Trophoblast cell (in vitro differentiated cells and primary cell): Measurements from ENCODE around the gene PDE6B.

Source experiments
- DNase-seq, 2 donors: peaks; one replicate each; pipeline ENCODE4 v3.0.0-alpha.2; 2016
- H2AFZ ChIP-seq: 2 replicates; pipeline ENCODE4 v1.6.1; 2013; ENCODE audit warnings: low read length, moderate library complexity, mild to moderate bottlenecking; ENCODE audit not compliant: insufficient read depth, poor library complexity
- H2AK5ac ChIP-seq: 2 replicates; pipeline ENCODE4 v1.6.1; 2013; ENCODE audit warnings: mild to moderate bottlenecking, low read length
- H2BK120ac ChIP-seq: 2 replicates; pipeline ENCODE4 v1.6.1; 2013; ENCODE audit warnings: low read length, mild to moderate bottlenecking, moderate library complexity; ENCODE audit not compliant: insufficient read depth, poor library complexity
- H2BK12ac ChIP-seq: 2 replicates; pipeline ENCODE4 v1.6.1; 2013; ENCODE audit warnings: mild to moderate bottlenecking, low read length, moderate library complexity
- H2BK5ac ChIP-seq: 2 replicates; pipeline ENCODE4 v1.6.1; 2013; ENCODE audit warnings: low read length, low read depth, moderate library complexity, mild to moderate bottlenecking; ENCODE audit not compliant: poor library complexity
- H3K14ac ChIP-seq: 2 replicates; pipeline ENCODE4 v1.6.1; 2013; ENCODE audit warnings: mild to moderate bottlenecking, low read length
- H3K18ac ChIP-seq: 2 replicates; pipeline ENCODE4 v1.6.1; 2013; ENCODE audit warnings: mild to moderate bottlenecking, low read length
- H3K23ac ChIP-seq: 2 replicates; pipeline ENCODE4 v1.6.1; 2013; ENCODE audit warnings: low read length
- H3K27ac ChIP-seq: 2 replicates; pipeline ENCODE4 v1.5.1; 2013; ENCODE audit warnings: low read depth, mild to moderate bottlenecking, inconsistent platforms, low read length, moderate library complexity
- H3K27me3 ChIP-seq: 2 replicates; pipeline ENCODE4 v1.6.1; 2013; ENCODE audit warnings: inconsistent platforms, mild to moderate bottlenecking, low read length, moderate library complexity; ENCODE audit not compliant: insufficient read depth
- H3K36me3 ChIP-seq, 2 experiments: 1 replicate in 1 of 2; 2 replicates in 1 of 2; pipeline ENCODE4 v1.6.1; 2013; ENCODE audit warnings: low read length in 2 of 2, mild to moderate bottlenecking in 2 of 2, moderate library complexity in 1 of 2; ENCODE audit not compliant: insufficient read depth in 2 of 2, control insufficient read depth in 1 of 2
- H3K4ac ChIP-seq: 2 replicates; pipeline ENCODE4 v1.6.1; 2013; ENCODE audit warnings: low read depth, mild to moderate bottlenecking, low read length, moderate library complexity
- H3K4me1 ChIP-seq, 2 experiments: 1 replicate in 1 of 2; 2 replicates in 1 of 2; pipeline ENCODE4 v1.6.1; 2013; ENCODE audit warnings: low read length in 2 of 2, mild to moderate bottlenecking in 2 of 2, moderate library complexity in 1 of 2; ENCODE audit not compliant: insufficient read depth in 2 of 2, control insufficient read depth in 1 of 2
- H3K4me2 ChIP-seq: 2 replicates; pipeline ENCODE4 v1.6.1; 2013; ENCODE audit warnings: inconsistent platforms, mild to moderate bottlenecking, low read length, moderate library complexity
- H3K4me3 ChIP-seq: 2 replicates; pipeline ENCODE4 v1.5.1; 2013; ENCODE audit warnings: mild to moderate bottlenecking, low read depth, low read length, inconsistent platforms
- H3K79me1 ChIP-seq: one replicate; pipeline ENCODE4 v1.6.1; 2013; ENCODE audit warnings: low read length
- H3K79me2 ChIP-seq: 2 replicates; pipeline ENCODE4 v1.6.1; 2013; ENCODE audit warnings: low read length, mild to moderate bottlenecking; ENCODE audit not compliant: control insufficient read depth, insufficient read depth, poor library complexity
- H3K9ac ChIP-seq: 2 replicates; pipeline ENCODE4 v1.6.1; 2013; ENCODE audit warnings: mild to moderate bottlenecking, low read length
- H3K9me3 ChIP-seq: 2 replicates; pipeline ENCODE4 v1.6.1; 2013; ENCODE audit warnings: low read depth, mild to moderate bottlenecking, control low read depth, inconsistent platforms, low read length; ENCODE audit not compliant: insufficient read depth
- H4K12ac ChIP-seq: 2 replicates; pipeline ENCODE4 v1.6.1; 2013; ENCODE audit warnings: low read depth, mild to moderate bottlenecking, low read length, moderate library complexity
- H4K8ac ChIP-seq: 2 replicates; pipeline ENCODE4 v1.6.1; 2013; ENCODE audit warnings: low read depth, mild to moderate bottlenecking, low read length, moderate library complexity
- H4K91ac ChIP-seq: one replicate; pipeline ENCODE4 v1.6.1; 2013; ENCODE audit warnings: low read depth, mild to moderate bottlenecking, low read length, moderate library complexity
- WGBS: extraction: QIAGEN DNeasy Blood & Tissue Kit; methylation state at CpG from one replicate; pipeline ENCODE4 v1.1.7; 2013; ENCODE audit warnings: missing lambda C conversion rate; ENCODE audit not compliant: insufficient read length, insufficient coverage; ENCODE audit errors: extremely low coverage; 5-methylcytosine and 5-hydroxymethylcytosine counted together

The PDE6B gene

GRCh38 chr4:620851-621261 lies 4.5 kb upstream of the PDE6B start:
- H3K36me3 ChIP-seq: no peaks in the 10 kb centered on the region
- H3K14ac ChIP-seq: no peak overlapping the region
- H4K91ac ChIP-seq: no peak overlapping the region
- H2BK120ac ChIP-seq: no peak overlapping the region
- H2AFZ ChIP-seq: no peak overlapping the region
- no peak overlapping the region for H3K18ac ChIP-seq
- H3K79me1 ChIP-seq: peaks cover 4% of the 10 kb centered on the region
- peaks cover 23% of the 10 kb centered on the region in 2 experiments for H3K4me1 ChIP-seq
- H2BK12ac ChIP-seq: no peak overlapping the region
- no peaks in the 10 kb centered on the region for H3K79me2 ChIP-seq
- H3K9ac ChIP-seq: no peak overlapping the region
- H2AK5ac ChIP-seq: no peak overlapping the region
- no peak overlapping the region for H3K23ac ChIP-seq
- no peak overlapping the region for H3K4me2 ChIP-seq
- H3K9me3 ChIP-seq: no peaks in the 10 kb centered on the region
- no peak overlapping the region for H3K4ac ChIP-seq
- DNase-seq: no peak
- H3K27ac ChIP-seq: no peak overlapping the region
- no peaks in the 10 kb centered on the region for H3K27me3 ChIP-seq
- WGBS: no CpG with 5 or more reads among the region's 19 CpGs
- no peak overlapping the region for H4K8ac ChIP-seq
- no peak overlapping the region for H3K4me3 ChIP-seq
- no peak overlapping the region for H2BK5ac ChIP-seq
- H4K12ac ChIP-seq: no peak overlapping the region

- H3K79me1 ChIP-seq: peaks cover 4% of the 10 kb centered on the region
- no peak overlapping the region for H2BK5ac ChIP-seq
- no peak overlapping the region for H2AK5ac ChIP-seq
- no peak overlapping the region for H2BK12ac ChIP-seq
- no peak overlapping the region for H3K4me2 ChIP-seq
- H3K36me3 ChIP-seq: no peaks in the 10 kb centered on the region
- H3K9me3 ChIP-seq: no peaks in the 10 kb centered on the region
- DNase-seq: no peak
- no peaks in the 10 kb centered on the region for H3K27me3 ChIP-seq
- no peak overlapping the region for H4K8ac ChIP-seq
- H2AFZ ChIP-seq: no peak overlapping the region
- no peak overlapping the region for H3K4me3 ChIP-seq
- H3K79me2 ChIP-seq: no peaks in the 10 kb centered on the region
- WGBS: no CpG with 5 or more reads among the region's 22 CpGs
- no peak overlapping the region for H3K18ac ChIP-seq
- no peak overlapping the region for H2BK120ac ChIP-seq
- no peak overlapping the region for H4K12ac ChIP-seq
- H3K27ac ChIP-seq: no peak overlapping the region
- H4K91ac ChIP-seq: no peak overlapping the region
- no peak overlapping the region for H3K23ac ChIP-seq
- H3K14ac ChIP-seq: no peak overlapping the region
- H3K9ac ChIP-seq: no peak overlapping the region
- no peak overlapping the region for H3K4ac ChIP-seq
- H3K4me1 ChIP-seq: peaks cover 23% of the 10 kb centered on the region in 2 experiments
These were observed 3.9 kb upstream of the PDE6B start for GRCh38 chr4:621296-622070.

GRCh38 chr4:622071-622995 lies 3.0 kb upstream of the PDE6B start:
- H2BK5ac ChIP-seq: no peak overlapping the region
- H3K4ac ChIP-seq: no peak overlapping the region
- H3K4me1 ChIP-seq: peaks cover 17% of the 10 kb centered on the region in 2 experiments
- H2BK12ac ChIP-seq: no peak overlapping the region
- H3K79me1 ChIP-seq: peaks cover under 1% of the 10 kb centered on the region
- no CpG with 5 or more reads among the region's 22 CpGs for WGBS
- H3K36me3 ChIP-seq: no peaks in the 10 kb centered on the region
- H3K27ac ChIP-seq: no peak overlapping the region
- no peak overlapping the region for H3K9ac ChIP-seq
- peak overlapping the region; percentile 38 for H3K4me3 ChIP-seq
- no peaks in the 10 kb centered on the region for H3K79me2 ChIP-seq
- H3K14ac ChIP-seq: no peak overlapping the region
- no peak overlapping the region for H3K23ac ChIP-seq
- DNase-seq: no peak
- no peak overlapping the region for H2AFZ ChIP-seq
- H3K18ac ChIP-seq: no peak overlapping the region
- H4K91ac ChIP-seq: no peak overlapping the region
- no peaks in the 10 kb centered on the region for H3K9me3 ChIP-seq
- H3K4me2 ChIP-seq: no peak overlapping the region
- H2AK5ac ChIP-seq: no peak overlapping the region
- no peak overlapping the region for H4K12ac ChIP-seq
- H3K27me3 ChIP-seq: no peaks in the 10 kb centered on the region
- no peak overlapping the region for H4K8ac ChIP-seq
- H2BK120ac ChIP-seq: no peak overlapping the region

- Histone ChIP-seq H2BK120ac (no peak overlapping the region), H3K18ac (no peak overlapping the region)
These were observed 2.1 kb upstream of the PDE6B start for GRCh38 chr4:622996-623913.

More at GRCh38 chr4:622996-623913, 2.1 kb upstream of the PDE6B start:
- Histone ChIP-seq H3K4me2 (no peak overlapping the region), H3K9me3 (no peaks in the 10 kb centered on the region), H4K91ac (no peak overlapping the region), H3K79me2 (no peaks in the 10 kb centered on the region), H3K27me3 (no peaks in the 10 kb centered on the region), H3K36me3 (no peaks in the 10 kb centered on the region), H3K4ac (no peak overlapping the region), H4K8ac (no peak overlapping the region), H3K9ac (no peak overlapping the region), H3K14ac (no peak overlapping the region), H2BK5ac (no peak overlapping the region), H3K79me1 (no peaks in the 10 kb centered on the region), H3K4me1 (peaks cover 8 to 9% of the 10 kb centered on the region in 2 experiments), H3K27ac (no peak overlapping the region), H2AFZ (no peak overlapping the region), H2AK5ac (no peak overlapping the region), H3K4me3 (no peak overlapping the region), H4K12ac (no peak overlapping the region), H2BK12ac (no peak overlapping the region), H3K23ac (no peak overlapping the region)
- no peak for DNase-seq
- WGBS: no CpG with 5 or more reads among the region's 24 CpGs
